GM12874 (cell line): ENCODE measurements around the gene IL5.

Experiments used
- CTCF ChIP-seq: IDR thresholded peaks from 2 replicates; pipeline ENCODE4 v1.5.1; 2011; ENCODE audit warnings: low read depth, mild to moderate bottlenecking, control low read depth, low read length, moderate library complexity; ENCODE audit not compliant: insufficient read depth

The IL5 gene

GRCh38 chr5:132559383-132560060 is 16.2 kb upstream of the IL5 start:
- TF ChIP-seq CTCF: no peak

- no peak for TF ChIP-seq CTCF
These were observed 14.3 kb upstream of the IL5 start for GRCh38 chr5:132557478-132558172.

- no peak for TF ChIP-seq CTCF
These were observed 13.6 kb upstream of the IL5 start, which contains the start of gene RAD50 for GRCh38 chr5:132556763-132557477. Gene RAD50 (plus strand): TSS chr5:132556977. CDS start chr5:132557325, 348 bp downstream.

- TF ChIP-seq CTCF: no peak
These were observed 12.9 kb upstream of the IL5 start for GRCh38 chr5:132556153-132556762.

GRCh38 chr5:132549576-132549975 is 6.3 kb upstream of the IL5 start:
- no peak for TF ChIP-seq CTCF

- no peak for TF ChIP-seq CTCF
These were observed 3.9 kb upstream of the IL5 start for GRCh38 chr5:132547269-132547668.

GRCh38 chr5:132546108-132546507 is 2.8 kb upstream of the IL5 start:
- TF ChIP-seq CTCF: no peak
